Sigmoid colon (tissue), 4 donors: ENCODE measurements around the gene NEDD8.

ENCODE experiments used
- EP300 ChIP-seq, 4 donors: sonication (generic); formaldehyde crosslinking; IDR thresholded peaks; one replicate each; pipeline ENCODE4 v1.6.1; 2017; ENCODE audit warnings: antibody characterized with exemption in 4 of 4
- TF ChIP-seq, protein P1 (sequence below), 4 experiments: fragments of 450-650 bp in 3 of 4; fragments of 200-600 bp in 1 of 4; IDR thresholded peaks; one replicate each; pipeline ENCODE4 v1.5.1; 2016 to 2019; ENCODE audit warnings: antibody characterized with exemption in 4 of 4, mild to moderate bottlenecking in 3 of 4, moderate library complexity in 2 of 4

DNA sequence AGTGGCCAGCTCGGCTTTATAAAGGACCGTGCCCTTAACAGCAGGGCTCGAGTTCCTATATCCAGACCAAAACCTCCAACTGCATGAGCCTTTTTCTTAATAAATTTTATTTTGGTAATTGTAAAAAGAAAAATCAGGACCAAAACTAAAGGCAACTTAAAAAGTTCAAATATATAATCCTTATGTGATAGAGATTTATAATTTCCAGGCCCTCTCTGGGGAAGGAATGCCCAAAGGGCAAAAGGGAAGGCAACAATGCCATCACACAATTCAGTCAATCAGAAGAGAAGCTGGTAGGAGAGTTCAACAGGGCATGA, 43.1 kb downstream of the NEDD8 start:
- TF ChIP-seq, protein P1, sequence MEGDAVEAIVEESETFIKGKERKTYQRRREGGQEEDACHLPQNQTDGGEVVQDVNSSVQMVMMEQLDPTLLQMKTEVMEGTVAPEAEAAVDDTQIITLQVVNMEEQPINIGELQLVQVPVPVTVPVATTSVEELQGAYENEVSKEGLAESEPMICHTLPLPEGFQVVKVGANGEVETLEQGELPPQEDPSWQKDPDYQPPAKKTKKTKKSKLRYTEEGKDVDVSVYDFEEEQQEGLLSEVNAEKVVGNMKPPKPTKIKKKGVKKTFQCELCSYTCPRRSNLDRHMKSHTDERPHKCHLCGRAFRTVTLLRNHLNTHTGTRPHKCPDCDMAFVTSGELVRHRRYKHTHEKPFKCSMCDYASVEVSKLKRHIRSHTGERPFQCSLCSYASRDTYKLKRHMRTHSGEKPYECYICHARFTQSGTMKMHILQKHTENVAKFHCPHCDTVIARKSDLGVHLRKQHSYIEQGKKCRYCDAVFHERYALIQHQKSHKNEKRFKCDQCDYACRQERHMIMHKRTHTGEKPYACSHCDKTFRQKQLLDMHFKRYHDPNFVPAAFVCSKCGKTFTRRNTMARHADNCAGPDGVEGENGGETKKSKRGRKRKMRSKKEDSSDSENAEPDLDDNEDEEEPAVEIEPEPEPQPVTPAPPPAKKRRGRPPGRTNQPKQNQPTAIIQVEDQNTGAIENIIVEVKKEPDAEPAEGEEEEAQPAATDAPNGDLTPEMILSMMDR (IDR thresholded peaks at IDR 0.05), result no peak
- no peak for TF ChIP-seq EP300 (IDR thresholded peaks at IDR 0.05)
